CD4-positive, alpha-beta T cell treated with Interleukin-15 for 4 hours (primary cell): ENCODE measurements around the gene CLEC17A.
"Not testable (repeated sequence)": the region's sequence is repeated elsewhere in the genome, so short reads cannot be mapped to it uniquely, and the experiment has no call there.

Source experiments
- DNase-seq: peaks from one replicate; pipeline ENCODE4 v3.0.0-alpha.2; 2020; ENCODE audit warnings: low spot score

Gene CLEC17A, protein sequence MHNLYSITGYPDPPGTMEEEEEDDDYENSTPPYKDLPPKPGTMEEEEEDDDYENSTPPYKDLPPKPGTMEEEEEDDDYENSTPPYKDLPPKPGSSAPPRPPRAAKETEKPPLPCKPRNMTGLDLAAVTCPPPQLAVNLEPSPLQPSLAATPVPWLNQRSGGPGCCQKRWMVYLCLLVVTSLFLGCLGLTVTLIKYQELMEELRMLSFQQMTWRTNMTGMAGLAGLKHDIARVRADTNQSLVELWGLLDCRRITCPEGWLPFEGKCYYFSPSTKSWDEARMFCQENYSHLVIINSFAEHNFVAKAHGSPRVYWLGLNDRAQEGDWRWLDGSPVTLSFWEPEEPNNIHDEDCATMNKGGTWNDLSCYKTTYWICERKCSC

DNA sequence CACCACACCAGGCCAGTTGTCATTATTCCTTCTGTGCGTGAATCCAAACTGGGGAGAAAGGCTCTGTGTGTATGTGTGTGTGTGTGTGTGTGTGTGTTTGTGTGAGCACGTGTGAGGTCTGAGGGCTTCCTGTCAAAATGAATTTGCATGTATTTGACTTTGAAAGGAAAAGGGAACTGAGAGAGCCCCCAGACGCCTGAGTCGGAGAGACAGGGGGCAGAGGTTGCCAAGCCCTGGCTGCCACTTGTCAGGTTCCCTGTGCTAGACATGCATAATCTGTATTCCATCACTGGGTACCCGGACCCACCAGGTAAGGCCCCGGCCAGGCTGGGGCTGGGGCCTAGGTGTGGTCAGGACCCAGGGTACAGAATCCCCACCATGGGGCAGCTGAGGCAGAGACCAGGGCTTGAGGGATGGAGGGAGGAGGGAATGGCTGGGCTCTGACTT is at the start of gene CLEC17A:
Gene CLEC17A (plus strand): TSS at position 191 of the 447 bp plus-strand sequence. CDS start 77 bp downstream, at position 268.
- no peak for DNase-seq

DNA sequence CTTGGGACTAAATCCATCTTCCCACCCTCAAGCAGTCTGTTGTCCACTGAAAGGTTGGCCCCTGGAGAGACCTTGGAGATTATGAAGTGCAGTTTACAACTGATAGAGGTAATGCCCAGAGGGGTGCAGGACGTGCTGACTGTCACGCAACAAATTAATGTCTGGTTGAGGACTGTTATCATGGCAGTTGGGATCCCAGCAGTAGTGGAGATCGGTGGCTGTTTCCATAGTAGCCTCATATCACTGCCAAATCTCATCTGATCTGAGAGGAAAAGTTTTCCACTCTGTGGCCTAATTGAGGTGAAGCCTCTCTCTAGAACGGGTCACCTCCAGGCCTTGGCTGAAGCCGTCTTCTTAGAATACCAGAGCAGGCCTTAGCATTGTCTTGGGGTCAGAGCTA is 49.4 kb upstream of the CLEC17A start:
- no peak for DNase-seq

DNA sequence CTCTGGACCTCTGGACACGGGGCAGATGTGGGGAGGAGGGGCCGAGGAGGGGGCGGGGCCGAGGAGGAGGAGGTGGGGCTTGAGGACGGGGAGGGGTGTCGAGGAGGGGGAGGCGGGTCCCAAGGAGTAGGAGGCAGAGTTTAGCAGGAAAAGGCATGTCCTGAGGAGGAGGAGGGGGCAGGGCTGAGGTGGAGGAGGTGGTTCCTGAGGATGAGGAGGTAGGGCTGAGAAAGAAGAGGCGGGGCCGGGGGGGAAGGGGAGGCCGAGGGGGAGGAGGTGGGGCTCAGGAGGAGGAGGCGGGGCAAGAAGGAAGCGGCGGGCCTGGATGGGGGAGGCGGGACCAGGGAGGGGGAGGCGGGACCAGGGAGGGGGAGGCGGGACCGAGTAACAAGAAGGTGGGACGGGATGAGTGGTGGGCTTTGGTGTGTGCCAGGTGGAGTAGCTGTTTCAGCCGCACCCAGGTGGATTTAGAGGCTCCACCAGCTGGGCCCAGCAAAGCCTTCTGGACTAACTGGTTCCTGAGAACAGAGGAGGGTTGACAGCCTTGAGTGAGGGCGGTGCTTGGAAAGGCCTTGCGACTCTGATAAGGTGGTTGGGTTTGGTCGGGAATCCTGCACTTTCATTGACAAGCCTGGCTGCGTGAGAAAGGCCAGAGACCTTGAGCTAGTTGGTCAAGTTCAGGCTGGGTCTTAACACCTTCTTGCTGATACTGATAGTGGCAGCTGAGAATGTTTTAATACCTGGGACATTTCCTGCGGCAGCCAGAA is 45.8 kb upstream of the CLEC17A start:
- no peak for DNase-seq

DNA sequence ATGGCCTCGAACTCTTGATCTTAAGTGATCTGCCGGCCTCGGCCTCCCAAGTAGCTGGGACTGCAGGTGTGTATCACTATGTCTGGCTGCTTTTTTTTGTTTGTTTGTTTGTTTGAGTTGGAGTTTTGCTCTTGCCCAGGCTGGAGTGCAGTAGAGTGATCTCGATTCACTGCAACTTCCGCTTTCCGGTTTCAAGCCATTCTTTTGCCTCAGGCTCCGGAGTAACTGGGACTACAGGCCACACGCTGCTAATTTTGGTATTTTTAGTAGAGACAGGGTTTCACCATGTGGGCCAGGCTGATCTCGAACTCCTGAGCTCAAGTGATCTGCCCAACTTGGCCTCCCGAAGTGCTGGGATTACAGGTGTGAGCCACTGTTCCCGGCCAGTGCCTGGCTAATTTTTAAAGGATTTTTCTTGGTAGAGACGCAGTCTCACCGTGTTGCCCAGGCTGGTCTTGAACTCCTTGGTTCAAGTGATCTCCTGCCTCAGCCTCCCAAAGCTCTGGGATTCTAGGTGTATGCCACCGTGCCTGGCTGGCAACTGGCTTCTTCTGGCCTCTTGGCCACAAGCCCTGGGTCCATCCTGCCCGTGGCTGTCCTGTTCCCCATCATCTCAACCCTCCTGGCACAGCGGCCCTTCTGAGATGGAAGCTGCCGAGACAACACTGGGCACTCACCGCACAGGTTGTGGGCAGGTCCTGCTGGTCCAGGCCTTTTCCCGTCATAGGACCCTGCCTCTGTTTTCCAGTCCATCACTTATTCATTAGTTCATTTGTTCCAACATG is 42.0 kb upstream of the CLEC17A start:
- no peak for DNase-seq

DNA sequence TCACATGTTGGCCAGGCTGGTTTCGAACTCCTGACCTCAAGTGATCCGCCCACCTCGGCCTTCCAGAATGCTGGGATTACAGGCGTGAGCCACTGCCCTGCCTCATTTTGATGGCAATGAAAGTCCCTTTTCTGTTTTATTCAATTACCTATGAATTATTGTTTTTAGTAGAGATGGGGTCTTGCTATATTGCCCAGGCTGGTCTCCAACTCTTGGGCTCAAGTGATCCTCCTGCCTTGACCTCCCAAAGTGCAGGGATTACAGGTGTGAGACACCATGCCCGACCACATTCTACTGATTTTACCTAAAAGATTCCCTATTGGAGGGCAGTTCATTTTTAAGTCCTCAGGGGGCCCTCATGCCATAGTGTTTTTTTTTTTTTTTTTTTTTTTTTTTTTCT is 40.9 kb upstream of the CLEC17A start:
- DNase-seq, result not testable (repeated sequence)

DNA sequence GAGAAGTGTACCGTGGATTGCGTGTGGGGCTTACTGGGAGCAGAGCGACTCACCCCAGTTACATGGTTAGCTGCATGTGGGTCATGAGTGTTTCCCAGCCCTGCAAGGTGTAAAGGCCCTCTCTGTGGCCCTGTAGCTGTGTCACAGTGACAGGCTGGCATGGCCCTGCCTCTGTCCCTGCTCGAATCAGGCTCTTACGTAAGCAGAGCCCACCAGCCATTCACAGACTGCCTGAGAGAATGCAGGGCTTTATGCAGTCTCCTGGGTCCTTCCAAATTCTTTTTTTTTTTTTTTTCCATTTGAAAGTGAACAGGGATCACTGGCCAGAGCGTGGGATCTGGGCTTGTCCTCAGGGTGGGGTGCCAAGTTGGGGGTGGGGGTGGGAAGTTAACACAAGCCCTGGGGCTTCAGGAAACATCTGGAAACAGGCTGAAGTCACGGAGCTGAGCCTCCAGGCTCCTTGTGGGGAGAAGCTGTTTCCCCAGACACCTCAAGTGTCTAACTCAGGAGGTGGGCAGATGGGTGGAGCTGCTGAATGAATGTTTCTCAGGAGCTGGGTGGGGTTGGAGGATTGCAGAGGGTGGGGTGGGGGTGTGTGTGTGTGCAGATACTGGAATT is 40.1 kb upstream of the CLEC17A start:
- DNase-seq, result no peak

DNA sequence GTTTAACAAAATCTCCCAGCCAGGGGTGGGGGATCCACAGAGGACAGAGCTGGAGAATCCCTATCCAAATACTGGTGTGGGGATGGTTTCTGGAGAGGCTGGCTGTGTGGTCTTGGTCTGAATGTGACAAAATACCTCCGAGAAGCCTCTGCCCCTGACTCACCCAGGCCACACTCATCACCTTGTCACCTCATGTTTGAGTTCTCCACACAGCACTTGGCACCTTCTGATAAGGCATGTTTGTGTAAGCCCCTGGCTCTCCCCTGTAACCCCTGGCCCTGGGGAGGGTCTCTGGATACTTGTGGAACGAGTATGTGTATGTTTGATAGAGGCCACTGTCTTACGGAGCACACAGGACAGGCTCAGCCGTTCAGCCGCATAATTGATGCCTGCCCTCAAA is 38.8 kb upstream of the CLEC17A start:
- DNase-seq, result no peak

DNA sequence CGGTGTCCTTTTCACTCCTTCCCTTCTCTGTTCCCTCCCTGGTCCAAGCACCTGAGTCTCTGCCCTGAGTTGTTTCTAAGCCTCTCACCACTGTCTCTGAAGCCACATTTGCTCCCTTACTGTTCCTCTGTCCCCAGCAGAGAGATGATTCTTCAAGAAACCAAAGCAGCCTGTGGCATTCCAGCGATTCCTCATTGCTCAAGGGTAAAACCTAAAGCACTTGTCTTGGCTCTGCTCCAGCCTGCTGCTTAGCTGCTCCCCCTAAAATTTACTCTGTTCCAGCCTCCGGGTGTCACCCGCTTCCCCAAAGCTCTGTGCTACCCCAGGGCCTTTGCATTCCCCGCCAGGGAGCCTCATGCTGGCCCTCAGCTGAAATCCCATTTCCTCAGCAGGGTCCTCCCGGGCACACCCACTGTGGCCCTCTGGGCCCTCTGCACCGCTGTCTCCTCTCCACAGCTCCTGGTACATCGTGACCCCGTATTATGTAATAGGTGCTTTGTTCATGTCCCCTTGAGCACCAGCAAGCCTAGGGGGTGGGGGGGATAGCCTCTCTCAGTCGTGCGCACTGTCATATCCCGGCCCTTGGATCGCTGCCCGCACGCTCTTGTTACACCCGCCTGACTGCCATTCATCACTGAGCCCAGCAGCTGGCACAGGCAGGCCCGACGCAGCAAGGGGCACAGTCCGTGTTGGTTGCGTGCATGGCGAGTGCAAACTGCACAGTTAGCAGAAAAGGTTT is 37.7 kb upstream of the CLEC17A start:
- DNase-seq, result no peak

DNA sequence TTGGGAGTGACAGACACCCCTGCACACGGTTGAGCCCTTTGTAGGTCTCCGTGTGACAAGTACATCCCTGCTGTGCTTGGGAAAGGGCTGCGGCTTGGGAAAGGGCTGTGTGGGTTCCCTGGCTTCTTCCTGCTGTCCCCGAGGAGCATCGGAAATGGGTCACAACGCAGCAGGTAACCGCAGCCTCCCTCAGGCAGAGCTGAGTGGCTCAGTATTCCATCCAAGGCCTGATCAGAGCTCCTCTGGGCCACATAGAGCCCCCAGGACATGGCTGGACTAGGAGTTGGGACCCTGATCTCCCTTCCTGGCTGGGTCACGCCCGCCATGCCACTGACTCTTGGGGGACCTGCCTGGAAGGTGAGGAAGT is 37.2 kb upstream of the CLEC17A start:
- no peak for DNase-seq

DNA sequence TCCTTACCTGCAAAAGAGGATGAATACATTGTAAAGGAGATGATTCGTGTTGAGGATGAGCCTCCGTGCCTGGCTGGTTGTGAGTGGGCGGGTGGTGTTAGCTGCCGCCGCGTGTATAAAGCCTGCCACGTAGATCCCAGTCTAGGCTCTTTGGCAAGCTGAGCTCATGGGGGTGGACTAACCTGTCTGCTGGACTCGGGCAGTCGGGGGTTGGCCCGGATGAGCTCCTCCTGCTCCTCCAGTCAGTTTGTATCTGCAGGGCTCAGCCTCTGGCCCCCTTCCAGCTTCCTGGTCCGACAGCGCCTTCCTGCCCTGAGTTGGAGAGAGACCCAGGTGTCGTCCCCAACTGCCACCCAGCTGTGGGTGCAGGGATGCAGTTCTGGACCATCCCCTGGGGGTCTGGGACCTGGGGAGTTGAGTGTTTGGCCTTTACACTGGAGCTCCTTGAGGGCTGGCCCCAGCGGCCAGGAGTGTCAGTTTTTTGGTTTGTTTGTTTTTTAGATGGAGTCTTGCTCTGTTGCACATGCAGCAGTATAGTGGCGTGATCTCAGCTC is 32.6 kb upstream of the CLEC17A start:
- DNase-seq, result no peak

DNA sequence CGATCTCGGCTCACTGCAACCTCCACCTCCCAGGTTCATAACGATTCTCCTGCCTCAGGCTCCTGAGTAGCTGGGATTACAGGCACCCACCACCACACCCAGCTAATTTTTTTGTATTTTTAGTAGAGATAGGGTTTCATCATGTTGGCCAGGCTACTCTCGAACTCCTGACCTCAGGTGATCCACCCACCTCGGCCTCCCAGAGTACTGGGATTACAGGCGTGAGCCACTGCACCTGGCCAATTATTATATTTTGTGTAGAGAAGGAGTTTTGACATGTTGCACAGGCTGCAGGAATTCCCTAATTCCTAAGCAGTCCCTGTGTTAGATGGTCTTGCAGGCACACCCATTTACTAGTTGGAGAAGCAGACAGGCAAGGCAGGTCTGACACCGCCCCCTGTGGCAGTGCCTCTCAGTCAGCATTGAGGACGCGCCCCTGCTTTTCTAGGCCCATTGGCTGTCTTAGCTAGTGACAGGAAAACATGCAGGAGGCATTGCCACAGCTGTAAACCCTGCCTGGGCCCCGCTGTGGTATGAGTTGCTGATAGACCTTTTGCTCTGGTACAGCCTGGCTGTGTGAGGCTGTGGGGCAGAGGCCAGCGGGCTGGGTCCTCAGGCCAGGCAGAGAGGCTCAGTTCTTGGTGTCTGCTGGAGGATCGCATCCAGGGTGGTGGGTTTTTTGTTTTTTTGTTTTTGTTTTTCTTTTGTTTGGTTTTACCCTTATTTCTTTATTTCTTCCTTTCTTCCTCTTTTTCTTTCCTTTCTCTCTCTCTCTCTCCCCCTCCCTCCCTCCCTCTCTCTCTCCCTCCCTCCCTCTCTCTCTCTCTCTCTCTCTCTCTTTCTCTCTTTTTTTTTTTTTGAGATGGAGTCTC is 31.5 kb upstream of the CLEC17A start:
- peak; percentile 82 for DNase-seq

DNA sequence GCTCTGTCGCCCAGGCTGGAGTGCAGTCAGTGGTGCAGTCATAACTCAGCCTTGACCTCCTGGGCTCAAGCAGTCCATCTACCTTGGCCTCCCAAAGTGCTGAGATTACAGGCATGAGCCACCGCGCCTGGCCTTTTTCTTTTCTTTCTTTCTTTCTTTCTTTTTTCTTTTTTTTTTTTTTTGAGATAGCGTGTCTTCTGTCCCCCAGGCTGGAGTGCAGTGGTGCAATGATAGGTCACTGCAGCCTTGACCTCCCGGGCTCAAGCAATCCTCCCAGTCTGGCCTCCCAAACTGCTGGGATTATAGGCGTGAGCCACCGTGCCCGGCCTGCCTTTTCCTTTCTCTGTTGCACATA is 30.9 kb upstream of the CLEC17A start:
- not testable (repeated sequence) for DNase-seq

DNA sequence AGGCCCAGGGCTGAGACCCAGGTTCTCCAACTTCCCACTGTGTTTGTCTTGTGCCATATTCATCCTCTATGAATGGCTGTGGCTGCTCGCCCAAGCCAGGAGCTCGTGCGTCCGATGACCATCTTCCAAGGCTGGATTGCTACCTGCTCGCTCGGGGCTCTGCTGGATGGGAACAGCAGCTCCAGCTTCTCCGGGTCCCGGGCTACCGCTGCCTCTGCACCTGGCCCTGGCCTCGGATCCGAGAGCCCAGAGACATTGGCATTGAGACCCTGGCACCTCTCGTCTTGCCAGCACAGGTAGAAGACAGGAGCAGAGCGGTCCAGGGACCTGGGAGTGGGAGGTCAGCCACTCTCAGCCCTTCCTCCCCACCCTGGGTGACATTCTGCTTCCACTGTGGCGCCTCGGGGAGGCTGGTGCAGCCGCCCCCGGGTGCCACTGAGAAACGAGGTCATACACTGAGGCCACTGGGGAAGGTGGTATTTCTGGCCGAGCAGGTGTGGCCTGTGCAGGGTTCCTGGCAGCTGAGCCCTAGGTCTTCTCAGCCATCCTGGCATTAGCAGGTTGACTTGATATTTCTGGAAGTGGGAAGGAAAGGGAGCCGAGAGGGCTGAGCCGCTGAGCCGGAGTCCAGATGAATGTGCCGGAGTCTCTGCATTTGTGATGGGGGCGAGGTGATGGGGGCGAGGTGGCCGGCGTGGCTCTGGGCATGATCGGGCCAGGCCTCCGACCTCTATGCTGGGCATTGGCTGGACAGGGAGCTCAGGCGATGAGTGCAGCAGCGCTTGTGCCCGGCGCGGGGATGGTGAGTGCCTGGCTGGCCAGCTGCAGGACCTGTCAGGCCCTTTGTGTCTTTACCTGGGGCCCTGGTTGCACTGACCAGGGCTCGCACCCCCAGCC is 29.6 kb upstream of the CLEC17A start:
- no peak for DNase-seq

DNA sequence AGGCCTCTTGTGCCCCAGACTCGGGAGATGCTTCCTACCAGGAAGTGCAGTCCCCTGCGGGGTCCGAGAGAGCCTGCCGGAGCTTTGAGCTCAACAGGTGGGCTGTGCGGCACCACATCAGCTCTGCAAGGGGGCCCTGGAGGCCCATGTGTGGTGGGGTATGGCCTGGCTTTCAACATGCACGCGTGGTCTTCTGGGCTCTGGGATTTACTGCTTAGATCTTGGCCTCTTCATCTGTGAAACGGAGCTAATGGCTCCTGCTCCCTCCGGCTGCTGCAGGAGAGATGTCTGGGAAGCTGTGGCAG is 29.0 kb upstream of the CLEC17A start:
- DNase-seq, result no peak

DNA sequence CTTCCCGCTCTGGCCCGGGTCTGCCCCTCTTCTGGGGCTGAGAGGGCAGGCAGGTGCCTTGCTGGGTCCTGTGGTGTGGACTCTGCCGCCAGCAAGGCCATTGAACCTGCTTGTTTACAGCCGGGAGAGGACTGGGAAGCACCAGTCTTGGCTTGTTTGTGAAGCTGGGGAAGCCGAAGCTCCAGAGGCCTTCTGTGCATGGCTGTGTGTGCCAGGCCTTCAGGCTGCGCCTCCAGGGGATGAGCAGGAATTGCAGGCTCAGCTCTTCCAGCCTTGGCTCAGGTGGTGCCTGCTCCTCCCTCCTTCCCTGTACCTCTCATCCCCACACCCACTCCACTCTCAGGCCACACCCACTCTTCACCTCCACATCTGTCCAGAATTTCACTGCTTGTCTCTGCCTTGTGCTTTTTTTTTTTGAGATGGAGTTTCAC is 28.5 kb upstream of the CLEC17A start:
- no peak for DNase-seq

DNA sequence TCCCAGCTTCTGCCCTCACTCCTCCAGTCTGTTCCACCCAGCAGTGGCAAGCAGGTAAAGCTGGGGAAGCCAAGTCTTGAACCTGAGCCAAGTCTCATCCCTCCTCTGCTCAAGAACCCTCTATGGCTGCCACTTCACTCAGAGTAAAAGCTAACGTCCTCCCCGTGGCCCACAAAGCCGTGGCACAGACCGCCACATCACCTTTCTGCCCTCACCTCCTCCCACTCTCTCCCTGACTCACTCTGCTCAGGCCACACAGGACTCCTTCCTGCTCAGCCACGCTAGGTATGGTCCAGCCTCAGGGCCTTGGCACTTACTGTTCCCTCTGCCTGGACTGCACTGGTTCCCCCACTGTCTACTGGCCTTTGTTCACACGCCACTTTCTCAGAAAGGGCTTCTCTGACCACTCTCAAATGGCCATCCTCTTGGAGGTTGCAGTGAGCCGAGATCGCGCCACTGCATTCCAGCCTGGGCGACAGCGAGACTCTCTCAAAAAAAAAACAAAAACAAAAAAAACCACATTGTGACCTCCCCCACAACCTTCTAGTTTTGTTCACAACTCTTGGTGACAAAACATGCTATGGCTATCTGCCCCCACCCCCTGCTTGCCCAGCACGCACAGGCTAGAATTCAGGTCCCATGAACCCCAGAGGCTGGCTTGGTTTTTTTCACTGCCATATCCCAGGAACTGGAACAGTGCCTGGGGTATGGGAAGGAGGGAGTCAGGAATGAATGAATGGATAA is 26.8 kb upstream of the CLEC17A start:
- no peak for DNase-seq

DNA sequence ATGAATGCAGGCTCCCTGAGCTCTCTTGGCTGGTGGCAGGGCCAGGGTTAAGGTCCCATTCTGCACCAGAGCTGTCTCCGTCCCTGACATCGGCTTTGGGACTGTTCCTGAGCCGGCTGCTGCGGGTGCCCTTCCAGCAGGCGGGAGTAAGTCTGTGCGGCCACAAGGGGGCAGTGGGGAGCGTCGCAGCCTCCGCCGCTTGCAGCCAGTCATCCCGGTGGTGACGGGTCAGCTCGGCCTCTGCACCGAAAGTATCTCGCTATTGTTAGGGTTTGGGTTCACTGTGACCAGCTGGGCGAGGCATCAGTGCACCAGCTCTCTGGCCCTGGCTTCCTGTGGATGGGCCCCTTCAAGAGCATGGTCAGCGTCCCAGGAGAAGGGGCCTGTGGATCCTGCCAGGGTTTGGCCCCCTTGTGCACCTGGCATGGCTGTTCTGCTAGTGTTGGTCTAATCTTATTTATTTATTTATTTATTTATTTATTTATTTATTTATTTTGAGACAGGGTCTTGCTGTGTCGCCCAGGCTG is 26.2 kb upstream of the CLEC17A start:
- DNase-seq, result peak; percentile 78

DNA sequence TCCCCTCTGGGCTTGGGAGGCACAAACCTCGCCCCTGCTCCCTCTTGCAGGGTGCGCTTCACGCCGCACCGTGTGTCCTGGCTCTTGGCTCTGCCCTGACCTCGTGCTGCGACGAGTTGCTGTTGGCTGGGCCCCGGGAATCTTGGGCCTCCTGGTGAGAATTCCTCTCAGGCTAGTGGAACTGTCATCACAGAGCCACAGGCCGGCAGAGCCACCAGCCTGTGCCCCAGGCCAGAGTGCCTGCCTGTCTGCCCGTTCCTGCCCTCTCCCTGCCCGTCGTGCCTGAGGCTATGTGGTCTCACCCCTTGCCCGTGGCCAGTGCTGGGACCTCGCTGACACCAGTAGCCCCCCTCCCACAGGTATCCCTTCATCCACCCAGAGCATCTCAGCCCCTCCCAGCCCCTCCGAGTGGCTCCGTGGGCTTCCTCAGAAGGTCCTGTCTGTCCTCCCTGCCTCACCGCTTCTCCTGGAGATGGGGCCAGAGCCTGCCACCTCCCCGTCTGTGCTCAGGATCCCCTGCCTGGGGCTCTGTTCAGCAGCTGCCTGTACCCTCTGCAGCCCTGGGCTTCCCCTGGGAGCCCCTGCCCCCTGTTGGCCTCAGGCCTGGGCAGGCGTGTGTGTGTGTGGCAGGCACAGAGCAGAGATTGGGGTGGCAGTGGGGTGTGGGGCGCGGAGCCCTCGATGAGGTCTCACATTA is 24.4 kb upstream of the CLEC17A start:
- no peak for DNase-seq
